Measurements from ENCODE around the gene ACD.

Gene ACD

GRCh38 chr16:67675999-67676398 lies 15.9 kb upstream of the ACD start:
- no peak for FAIRE-seq
- no peak for DNase-seq (ENCODE audit: insufficient read length, low spot score)
- no peak for TF ChIP-seq CTCF (IDR thresholded peaks at IDR 0.05; ENCODE audit: insufficient read depth, missing control alignments)

- TF ChIP-seq CTCF (IDR thresholded peaks at IDR 0.05; ENCODE audit: insufficient read depth, missing control alignments), result no peak
- no peak for DNase-seq (ENCODE audit: insufficient read length, low spot score)
- FAIRE-seq, result no peak
Measured at GRCh38 chr16:67675579-67675935, 15.5 kb upstream of the ACD start.

GRCh38 chr16:67674851-67675578 lies 15.0 kb upstream of the ACD start:
- no peak for TF ChIP-seq CTCF (IDR thresholded peaks at IDR 0.05; ENCODE audit: insufficient read depth, missing control alignments)
- FAIRE-seq (no peak), DNase-seq (ENCODE audit: insufficient read length, low spot score) (no peak)

- DNase-seq (ENCODE audit: insufficient read length, low spot score) (no peak), FAIRE-seq (no peak)
- no peak for TF ChIP-seq CTCF (IDR thresholded peaks at IDR 0.05; ENCODE audit: insufficient read depth, missing control alignments)
Measured at GRCh38 chr16:67673712-67674580, 13.9 kb upstream of the ACD start.

GRCh38 chr16:67672739-67673662 lies 12.9 kb upstream of the ACD start:
- DNase-seq (ENCODE audit: insufficient read length, low spot score), result no peak
- TF ChIP-seq CTCF (IDR thresholded peaks at IDR 0.05; ENCODE audit: insufficient read depth, missing control alignments), result peak; percentile 74
- no peak for FAIRE-seq

- FAIRE-seq (no peak), DNase-seq (ENCODE audit: insufficient read length, low spot score) (no peak)
- no peak for TF ChIP-seq CTCF (IDR thresholded peaks at IDR 0.05; ENCODE audit: insufficient read depth, missing control alignments)
Measured at GRCh38 chr16:67672306-67672705, 12.2 kb upstream of the ACD start.

Measured in D721Med (cell line).